22Rv1 (cell line): ENCODE data around the gene TTC28.

Experiments
- CTCF ChIP-seq: fragments of 450-650 bp; IDR thresholded peaks from 2 replicates; pipeline ENCODE4 v1.5.1; 2017; ENCODE audit warnings: mild to moderate bottlenecking
- ZFX ChIP-seq: fragments of 450-650 bp; IDR thresholded peaks from 2 replicates; pipeline ENCODE4 v1.6.1; 2017; ENCODE audit warnings: antibody characterized with exemption, borderline replicate concordance

GRCh38 chr22:28670161-28670560, 9.5 kb downstream of the TTC28 start:
- TF ChIP-seq CTCF (no peak), ZFX (no peak)
